HG02623 (cell line): ENCODE results near the gene CFP.

Source experiments
- ATAC-seq: cut with Tn5 transposase; IDR thresholded peaks from one replicate; pipeline ENCODE4 v1.9.1; 2021; ENCODE audit warnings: moderate library complexity; ENCODE audit not compliant: unreplicated experiment

Gene CFP

DNA sequence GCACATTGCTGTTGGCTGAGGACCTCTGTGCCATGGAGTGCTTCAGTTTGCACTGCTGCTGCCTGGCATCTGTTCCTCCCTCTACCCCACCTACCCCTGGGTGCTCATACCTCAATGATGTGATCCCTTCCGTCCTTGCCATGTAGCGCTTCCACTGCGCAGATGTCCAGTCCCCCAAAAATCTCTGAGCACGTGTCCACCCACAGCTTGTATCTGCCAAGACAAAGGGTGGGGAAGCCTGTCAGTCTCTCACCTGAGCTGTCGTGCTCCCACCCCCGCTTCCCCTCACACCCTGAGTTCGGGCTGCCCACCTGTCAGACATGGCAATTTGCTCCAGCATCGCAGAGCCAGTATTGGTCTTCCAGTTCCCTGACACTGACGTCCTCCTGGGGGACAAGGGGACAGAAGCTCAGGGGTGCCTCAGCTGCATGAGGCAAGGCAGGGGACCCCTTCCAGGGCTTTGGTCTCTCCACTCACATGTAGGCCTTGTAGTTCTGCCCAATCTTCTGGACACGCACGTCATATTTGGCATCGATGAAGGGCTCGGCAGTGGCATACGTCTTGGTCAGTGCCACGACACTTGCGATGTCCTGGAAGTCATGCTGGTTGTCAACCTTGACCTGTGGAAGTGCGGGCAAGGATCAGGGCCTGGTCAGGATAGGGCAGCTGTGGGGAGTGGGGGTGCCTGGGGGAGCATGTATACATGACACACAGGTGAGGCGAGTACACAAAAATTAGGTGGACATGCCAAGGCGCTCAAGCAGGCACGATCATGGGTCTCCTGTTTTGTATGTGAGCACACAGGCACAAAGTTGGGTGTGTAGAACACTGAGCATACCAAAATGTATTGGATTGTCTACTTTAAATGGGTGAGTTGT lies 53.5 kb downstream of the CFP start:
- ATAC-seq = no peak

DNA sequence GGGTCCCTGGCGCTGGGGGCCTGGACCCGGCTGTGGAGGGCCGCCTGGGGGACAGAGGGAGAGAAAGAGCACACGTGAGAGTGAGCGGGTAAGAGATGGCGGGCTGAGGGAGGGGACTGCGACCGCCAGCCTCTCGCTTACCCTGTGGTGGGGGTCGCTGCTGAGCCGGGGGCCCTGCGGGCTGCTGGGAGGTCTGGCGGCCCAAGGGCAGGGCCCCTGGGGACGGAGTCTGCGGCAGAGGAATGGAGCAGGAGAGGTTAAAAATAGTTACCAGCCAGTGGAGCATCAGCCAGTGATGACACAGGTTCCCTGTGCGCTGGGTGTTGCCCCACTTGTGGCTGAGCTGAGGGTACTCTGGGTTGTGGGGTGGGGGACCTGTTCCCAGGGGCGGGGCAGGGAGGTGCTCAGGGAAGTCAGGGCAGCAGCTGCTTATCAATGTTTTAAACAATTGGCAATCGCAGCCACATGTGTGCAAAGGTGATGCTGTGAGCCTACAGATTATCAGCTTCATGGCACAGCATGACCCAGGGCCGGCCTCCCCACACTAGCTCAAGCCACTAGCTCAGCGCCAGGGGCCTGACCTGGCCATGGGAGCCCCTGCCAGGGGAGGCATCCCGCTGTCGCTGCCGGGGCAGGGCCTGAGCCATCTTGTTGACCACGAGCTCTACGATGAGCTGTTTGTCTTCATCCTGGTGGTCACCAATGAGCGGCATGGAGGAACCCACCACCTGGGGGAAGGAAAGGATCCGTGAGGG lies 55.0 kb downstream of the CFP start:
- ATAC-seq = no peak

GRCh38 chrX:47574076-47574546 lies 55.6 kb downstream of the CFP start:
- ATAC-seq = no peak

DNA sequence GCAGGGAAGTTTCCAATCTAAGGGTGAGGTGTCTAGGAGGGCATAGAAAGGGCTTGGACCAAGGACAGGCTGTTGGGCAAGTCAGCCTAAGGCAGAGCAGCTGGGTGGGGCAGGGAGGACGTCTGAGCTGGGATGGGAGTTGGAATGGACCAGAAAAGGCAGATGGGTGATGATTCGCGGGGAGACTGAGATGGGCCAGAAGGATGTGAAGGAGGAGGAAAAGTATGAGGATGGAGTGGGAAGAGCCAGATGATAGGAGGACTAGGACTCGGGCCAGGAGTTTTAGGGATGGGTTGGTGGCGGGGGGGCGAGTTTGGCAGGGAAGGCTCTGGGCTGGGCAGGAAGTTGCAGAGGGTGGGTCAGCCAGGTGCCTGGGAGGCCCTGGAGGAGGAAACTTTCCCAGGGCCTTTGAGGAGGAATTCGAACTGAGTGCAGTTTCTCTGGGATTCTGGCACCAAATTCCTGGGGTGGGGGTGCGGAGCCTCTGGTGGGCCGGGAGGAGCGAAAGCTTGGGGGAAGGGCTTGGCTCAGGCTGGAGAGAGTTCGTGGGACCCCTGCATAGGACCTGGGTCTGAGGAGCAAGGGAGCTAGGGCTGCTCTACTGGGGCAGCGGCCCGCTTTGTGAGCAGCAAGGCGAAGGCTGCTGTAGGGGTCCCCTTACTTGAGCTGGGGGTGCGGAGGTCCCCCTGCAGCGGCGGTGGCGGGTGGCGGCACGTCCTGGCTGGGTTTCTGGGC lies 56.2 kb downstream of the CFP start:
- no peak for ATAC-seq
